ENCODE results near the gene GGTLC1.

Gene GGTLC1

DNA sequence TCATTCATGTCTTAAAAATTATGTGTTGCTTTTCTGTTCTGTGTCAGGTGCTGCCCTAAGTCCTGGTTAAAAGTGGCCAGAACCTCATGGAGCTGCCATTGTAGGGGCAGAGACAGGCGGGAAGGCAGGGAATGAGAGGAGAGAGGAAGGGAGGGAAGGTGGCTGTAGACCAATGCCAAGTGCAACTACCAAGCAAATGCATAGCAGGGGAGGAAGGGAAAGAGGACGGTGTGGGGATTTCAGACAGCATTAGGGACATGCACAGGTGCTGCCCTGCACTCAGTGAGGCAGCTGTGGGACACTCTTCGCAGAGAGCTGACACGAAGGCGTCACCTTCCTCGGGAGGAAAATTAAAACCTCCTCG, 21.0 kb downstream of the GGTLC1 start:
- H3K4me3 ChIP-seq (ENCODE audit: low read depth, low read length) = no peak overlapping the region
- in situ Hi-C loops (cut with HindIII; ENCODE audit: low sequenced_read_pairs) = no loop called here
- no peak for DNase-seq (ENCODE audit: low read depth, low spot score)
- no peak for TF ChIP-seq CTCF (IDR thresholded peaks at IDR 0.05; ENCODE audit: low read depth, low read length)

DNA sequence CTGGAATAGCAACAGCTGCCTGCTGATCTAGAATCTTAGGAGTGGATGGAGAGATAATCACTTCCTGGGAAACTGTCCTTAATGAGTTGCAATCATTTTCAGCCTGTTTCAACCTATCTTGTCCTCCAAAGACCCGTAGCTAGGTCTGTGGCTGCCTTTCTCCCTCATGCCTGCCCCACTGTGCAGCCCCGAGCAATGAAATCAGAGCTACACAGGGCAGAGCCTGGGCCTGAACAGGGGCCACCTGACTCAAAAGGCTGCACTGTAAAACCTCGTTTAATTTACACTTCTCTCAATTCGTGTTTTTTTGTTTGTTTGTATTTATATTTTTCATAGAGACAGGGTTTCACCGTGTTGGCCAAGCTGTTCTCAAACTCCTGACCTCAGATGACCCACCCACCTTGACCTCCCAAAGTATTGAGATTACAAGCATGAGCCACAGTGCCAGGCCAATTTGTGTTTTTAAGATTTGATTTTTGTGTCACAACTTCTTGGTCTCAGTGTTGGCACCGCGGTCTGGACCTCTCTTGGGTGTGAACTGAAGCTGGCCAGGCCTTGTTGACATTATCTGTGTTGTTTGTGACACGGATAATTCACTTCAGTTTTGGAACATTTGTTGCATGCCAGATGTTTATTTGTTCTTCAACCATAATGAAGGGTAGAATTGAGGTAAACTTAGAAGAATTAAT, 21.5 kb downstream of the GGTLC1 start:
- in situ Hi-C loops (cut with HindIII; ENCODE audit: low sequenced_read_pairs) = no loop called here
- no peak for DNase-seq (ENCODE audit: low read depth, low spot score)
- TF ChIP-seq CTCF (IDR thresholded peaks at IDR 0.05; ENCODE audit: low read depth, low read length) = no peak
- no peak overlapping the region for H3K4me3 ChIP-seq (ENCODE audit: low read depth, low read length)

GRCh38 chr20:23966298-23966697, 22.3 kb downstream of the GGTLC1 start:
- no peak overlapping the region for H3K4me3 ChIP-seq (ENCODE audit: low read depth, low read length)
- in situ Hi-C loops (cut with HindIII; ENCODE audit: low sequenced_read_pairs) = no loop called here
- DNase-seq (ENCODE audit: low read depth, low spot score) = no peak
- TF ChIP-seq CTCF (IDR thresholded peaks at IDR 0.05; ENCODE audit: low read depth, low read length) = no peak

DNA sequence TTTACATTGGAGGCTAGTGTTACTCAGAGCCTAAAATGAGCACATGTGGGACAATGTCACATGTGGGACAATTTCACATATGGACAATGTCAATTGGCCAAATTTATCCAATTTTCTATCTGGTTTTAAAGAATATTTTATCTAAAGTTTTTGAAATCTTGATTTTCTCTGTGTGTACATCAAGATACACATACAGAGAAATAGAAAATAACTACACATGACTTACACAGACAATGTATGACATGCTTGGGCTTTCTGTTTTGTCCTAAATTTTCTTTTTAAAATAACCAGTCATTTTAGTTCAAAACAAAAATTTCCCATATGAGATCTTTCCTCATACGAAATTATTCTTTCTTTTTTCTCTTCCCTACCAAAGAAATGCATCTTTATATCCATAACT, 24.6 kb downstream of the GGTLC1 start:
- in situ Hi-C loops (cut with HindIII; ENCODE audit: low sequenced_read_pairs) = no loop called here
- no peak for DNase-seq (ENCODE audit: low read depth, low spot score)
- no peak for TF ChIP-seq CTCF (IDR thresholded peaks at IDR 0.05; ENCODE audit: low read depth, low read length)
- no peak overlapping the region for H3K4me3 ChIP-seq (ENCODE audit: low read depth, low read length)

DNA sequence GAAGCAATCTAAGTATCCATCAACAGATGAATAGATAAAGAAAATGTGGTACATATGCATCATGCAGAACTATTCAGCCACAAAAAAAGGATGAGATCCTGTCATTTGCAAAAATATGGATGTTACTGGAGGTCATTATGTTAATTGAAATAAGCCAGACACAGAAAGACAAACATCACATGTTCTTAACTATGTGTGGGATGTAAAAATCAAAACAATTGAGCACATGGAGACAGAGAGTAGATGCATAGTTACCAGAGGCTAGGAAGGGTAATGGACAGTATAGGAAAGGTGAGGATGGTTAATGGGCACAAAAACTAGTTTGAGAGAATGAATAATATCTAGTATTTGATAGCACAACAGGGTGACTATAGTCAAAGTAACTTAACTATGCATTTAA, 26.3 kb downstream of the GGTLC1 start:
- no peak for DNase-seq (ENCODE audit: low read depth, low spot score)
- no peak for TF ChIP-seq CTCF (IDR thresholded peaks at IDR 0.05; ENCODE audit: low read depth, low read length)
- H3K4me3 ChIP-seq (ENCODE audit: low read depth, low read length) = no peak overlapping the region
- in situ Hi-C loops (cut with HindIII; ENCODE audit: low sequenced_read_pairs) = no loop called here

- H3K4me3 ChIP-seq (ENCODE audit: low read depth, low read length) = no peak overlapping the region
- in situ Hi-C loops (cut with HindIII; ENCODE audit: low sequenced_read_pairs) = no loop called here
- no peak for DNase-seq (ENCODE audit: low read depth, low spot score)
- TF ChIP-seq CTCF (IDR thresholded peaks at IDR 0.05; ENCODE audit: low read depth, low read length) = no peak
Measured at GRCh38 chr20:23959054-23959453, 29.5 kb downstream of the GGTLC1 start.

DNA sequence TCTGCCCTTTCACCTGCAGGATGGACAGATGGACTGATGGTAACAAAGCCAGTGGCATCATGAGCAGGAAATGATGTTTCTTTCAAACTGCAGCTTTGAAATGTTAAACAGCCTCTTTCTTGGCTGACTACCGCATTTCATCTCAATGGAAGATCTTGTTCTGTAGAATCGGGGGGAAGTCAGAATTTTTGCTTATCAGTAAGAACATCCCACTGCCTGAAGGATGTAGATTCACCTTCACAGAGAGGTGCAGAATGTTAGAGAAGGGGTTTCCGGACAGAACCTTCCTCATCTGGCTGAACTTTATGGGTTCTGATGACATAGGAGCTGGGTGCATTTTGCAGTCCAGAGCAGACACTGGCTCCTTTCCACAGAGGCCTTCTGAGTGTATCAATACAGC, 32.7 kb downstream of the GGTLC1 start:
- TF ChIP-seq CTCF (IDR thresholded peaks at IDR 0.05; ENCODE audit: low read depth, low read length) = no peak
- in situ Hi-C loops (cut with HindIII; ENCODE audit: low sequenced_read_pairs) = no loop called here
- DNase-seq (ENCODE audit: low read depth, low spot score) = no peak

More for the DNA sequence above, 32.7 kb downstream of the GGTLC1 start:
- H3K4me3 ChIP-seq (ENCODE audit: low read depth, low read length) = no peak overlapping the region
